HG03575 (cell line): ENCODE measurements around the gene CBX3.
"Not testable (repeated sequence)": the region's sequence is repeated elsewhere in the genome, so short reads cannot be mapped to it uniquely, and the experiment has no call there.

Experiments
- ATAC-seq: cut with Tn5 transposase; IDR thresholded peaks from one replicate; pipeline ENCODE4 v1.9.1; 2021; ENCODE audit not compliant: unreplicated experiment, insufficient number of reproducible peaks, low FRiP score; ENCODE audit errors: extremely low read depth

CBX3 gene

GRCh38 chr7:26168458-26169023 is 33.0 kb upstream of the CBX3 start:
- no peak for ATAC-seq

DNA sequence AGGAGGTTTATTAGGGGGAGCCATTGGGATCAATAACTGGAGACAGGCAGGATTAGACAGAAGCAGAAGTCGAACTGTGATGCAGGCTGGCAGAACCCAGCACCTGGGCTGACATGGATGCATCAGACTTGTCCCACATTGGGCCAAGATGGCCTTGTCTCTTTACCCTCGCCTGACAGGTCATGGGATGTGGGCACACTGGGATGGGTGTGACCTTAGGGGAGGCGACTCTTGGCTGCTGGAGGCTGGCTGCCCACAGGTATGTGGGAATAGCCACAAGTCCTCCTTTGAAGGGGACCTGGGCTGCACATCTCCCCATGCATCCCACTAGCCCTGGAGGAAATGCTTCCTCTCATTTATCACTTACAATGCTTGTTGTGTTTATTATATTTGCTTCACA is 32.3 kb upstream of the CBX3 start:
- no peak for ATAC-seq

GRCh38 chr7:26170663-26171062 is 30.9 kb upstream of the CBX3 start:
- no peak for ATAC-seq

DNA sequence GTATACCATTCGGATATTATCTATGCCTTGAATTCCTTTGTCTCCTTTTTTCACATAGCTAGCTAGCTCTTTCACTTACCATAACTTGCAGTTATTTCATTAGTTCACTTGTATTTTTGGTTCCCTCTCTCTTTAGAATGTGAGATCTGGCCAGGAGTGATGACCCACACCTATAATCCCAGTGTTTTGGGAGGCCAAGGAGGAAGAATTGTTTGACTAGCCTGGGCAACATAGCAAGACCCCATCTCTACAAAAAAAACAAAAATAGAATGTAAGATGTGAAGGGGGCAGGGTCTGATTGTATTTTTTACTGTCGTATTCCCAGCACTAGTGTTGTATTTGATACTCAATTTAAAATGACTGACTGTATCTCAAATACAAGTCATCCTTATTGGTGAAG is 29.9 kb upstream of the CBX3 start:
- no peak for ATAC-seq

- ATAC-seq = no peak
Measured at GRCh38 chr7:26172048-26172447, 29.5 kb upstream of the CBX3 start.

GRCh38 chr7:26175903-26176302 is 25.6 kb upstream of the CBX3 start:
- ATAC-seq = not testable (repeated sequence)

DNA sequence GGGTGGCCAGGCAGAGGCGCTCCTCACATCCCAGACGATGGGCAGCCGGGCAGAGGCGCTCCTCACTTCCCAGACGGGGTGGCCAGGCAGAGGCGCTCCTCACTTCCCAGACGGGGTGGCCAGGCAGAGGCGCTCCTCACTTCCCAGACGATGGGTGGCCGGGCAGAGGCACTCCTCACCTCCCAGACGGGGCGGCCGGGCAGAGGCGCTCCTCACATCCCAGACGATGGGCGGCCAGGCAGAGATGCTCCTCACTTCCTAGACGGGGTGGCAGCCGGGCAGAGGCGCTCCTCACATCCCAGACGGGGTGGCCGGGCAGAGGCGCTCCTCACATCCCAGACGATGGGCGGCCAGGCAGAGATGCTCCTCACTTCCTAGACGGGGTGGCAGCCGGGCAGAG is 24.8 kb upstream of the CBX3 start:
- not testable (repeated sequence) for ATAC-seq

GRCh38 chr7:26177269-26177668 is 24.3 kb upstream of the CBX3 start:
- not testable (repeated sequence) for ATAC-seq

GRCh38 chr7:26178272-26178960 is 23.1 kb upstream of the CBX3 start:
- ATAC-seq = no peak

GRCh38 chr7:26179422-26179821 is 22.1 kb upstream of the CBX3 start:
- no peak for ATAC-seq

DNA sequence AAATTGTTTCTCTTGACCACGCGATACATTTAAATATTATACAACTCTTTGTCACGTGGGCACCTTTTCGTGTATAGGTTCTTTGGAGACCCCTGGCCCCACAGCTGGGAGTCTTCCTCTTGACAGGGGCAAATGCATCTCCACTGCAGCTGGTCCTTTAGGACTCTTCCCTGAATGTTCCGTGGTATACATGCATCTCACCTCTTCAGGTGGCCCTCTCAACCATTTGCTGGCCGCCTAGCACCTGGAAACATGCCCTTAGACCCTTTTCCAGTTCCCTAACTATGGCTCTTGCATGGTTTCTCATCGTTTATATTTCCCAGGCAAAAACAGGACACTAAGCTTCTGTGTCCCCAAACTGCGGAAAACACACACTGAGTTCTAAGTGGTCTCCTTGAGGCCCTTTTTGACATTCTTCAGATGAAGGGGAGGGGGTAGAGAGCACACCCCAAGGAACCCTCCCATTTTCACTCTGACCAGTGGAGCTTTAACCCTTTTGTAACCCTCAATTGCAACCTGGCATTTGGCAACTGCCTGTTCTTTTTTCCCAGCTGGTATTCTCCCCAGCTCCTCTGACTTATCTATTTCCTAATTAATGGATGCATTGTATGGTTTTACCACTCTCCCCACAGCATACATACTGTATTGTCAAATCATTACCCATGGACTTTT is 21.6 kb upstream of the CBX3 start:
- ATAC-seq = no peak

DNA sequence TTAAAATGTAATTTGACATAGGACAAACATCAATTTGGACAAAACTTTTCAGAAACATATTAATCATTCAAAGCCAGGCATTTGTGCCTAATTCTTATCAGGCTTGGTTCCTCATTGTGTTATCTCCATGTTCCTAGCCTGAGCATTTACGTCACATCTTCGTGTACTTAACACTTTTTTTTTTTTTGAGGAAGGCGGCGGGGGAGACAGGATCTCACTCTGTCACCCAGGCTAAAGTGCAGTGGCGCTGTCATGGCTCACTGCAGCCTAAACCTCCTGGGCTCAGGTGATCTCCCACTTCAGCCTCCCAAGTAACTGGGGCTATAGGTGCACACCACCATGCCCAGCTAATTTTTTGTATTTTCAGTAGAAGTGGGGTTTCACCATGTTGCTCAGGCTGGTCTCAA is 20.8 kb upstream of the CBX3 start:
- ATAC-seq = no peak

GRCh38 chr7:26181474-26182227 is 19.9 kb upstream of the CBX3 start:
- no peak for ATAC-seq

DNA sequence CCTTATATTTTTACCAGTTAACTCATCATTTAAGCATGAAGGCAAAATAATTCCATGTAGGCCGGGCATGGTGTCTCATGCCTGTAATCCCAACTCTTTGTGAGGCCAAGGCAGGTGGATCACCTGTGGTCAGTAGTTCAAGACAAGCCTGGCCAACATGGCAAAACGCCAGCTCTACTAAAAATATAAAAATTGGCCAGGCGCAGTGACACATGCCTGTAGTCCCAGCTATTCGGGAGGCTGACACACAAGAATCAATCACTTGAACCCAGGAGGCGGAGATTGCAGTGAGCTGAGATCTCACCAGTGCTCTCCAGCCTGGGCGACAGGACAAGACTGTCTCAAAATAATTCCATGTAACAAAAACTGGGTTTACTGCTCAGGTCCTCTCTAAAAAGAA is 19.3 kb upstream of the CBX3 start:
- ATAC-seq = no peak

- ATAC-seq = no peak
Measured at GRCh38 chr7:26182706-26183105, 18.8 kb upstream of the CBX3 start.

DNA sequence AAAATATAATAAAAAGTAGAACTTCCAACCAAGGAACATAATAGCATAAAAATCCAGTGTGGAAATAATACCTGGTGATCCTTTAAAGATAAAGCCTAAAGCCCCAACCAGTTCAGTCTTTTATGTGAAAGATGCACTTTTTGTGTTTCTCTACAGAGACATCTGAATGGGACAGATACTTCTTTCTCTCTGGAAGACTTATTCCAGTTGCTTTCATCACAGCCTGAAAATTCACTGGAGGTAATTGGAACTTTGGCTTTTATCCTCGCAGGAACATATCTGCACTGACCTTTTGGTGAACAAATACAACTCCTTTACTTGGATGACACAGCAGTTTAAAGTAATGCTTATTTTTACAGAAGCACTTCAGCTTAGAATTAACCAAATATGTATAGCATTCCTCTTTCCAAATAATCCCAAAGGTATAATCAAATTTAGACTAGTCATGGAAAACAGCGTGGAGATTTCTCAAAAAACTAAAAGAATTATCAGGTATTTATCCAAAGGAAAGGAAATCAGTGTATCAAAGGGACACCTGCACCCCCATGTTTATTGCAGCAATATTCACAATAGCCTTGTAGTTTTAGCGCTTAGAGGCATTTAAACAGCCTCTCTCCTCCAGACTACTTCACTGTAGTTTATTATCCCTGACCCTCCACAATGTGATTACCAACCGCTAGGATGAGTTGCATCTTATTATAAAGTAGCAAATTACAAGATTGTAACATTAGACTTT is 17.8 kb upstream of the CBX3 start:
- ATAC-seq = no peak

- ATAC-seq = not testable (repeated sequence)
Measured at GRCh38 chr7:26184281-26185101, 17.1 kb upstream of the CBX3 start.

- no peak for ATAC-seq
Measured at GRCh38 chr7:26185131-26185843, 16.3 kb upstream of the CBX3 start.
